HepG2 (cell line): Measurements from ENCODE around the gene SLA2. TPM values are rescaled to one million over a fixed set of nuclear protein-coding genes. Genes with fewer than 3 reads are reported as not detected.

Experiments used
- ATRX ChIP-seq: sonication (generic); formaldehyde crosslinking; IDR thresholded peaks from 2 replicates; pipeline ENCODE4 v1.4.0; 2020; ENCODE audit warnings: missing genetic modification reagents, borderline replicate concordance
- HCFC1 ChIP-seq: fragments of 150-350 bp; IDR thresholded peaks from 2 replicates; pipeline ENCODE4 v1.6.1; 2014; ENCODE audit warnings: low read depth, low read length
- HES4 ChIP-seq: sonication (generic); formaldehyde crosslinking; IDR thresholded peaks from 2 replicates; pipeline ENCODE4 v1.9.0; 2021; ENCODE audit warnings: mild to moderate bottlenecking, missing genetic modification reagents, borderline replicate concordance
- NCOA2 ChIP-seq: sonication (generic); formaldehyde crosslinking; IDR thresholded peaks from 2 replicates; pipeline ENCODE4 v1.8.0; 2022; ENCODE audit warnings: inconsistent platforms
- NFKB2 ChIP-seq: sonication (generic); formaldehyde crosslinking; IDR thresholded peaks from 2 replicates; pipeline ENCODE4 v1.4.0; 2020; ENCODE audit warnings: missing genetic modification reagents, borderline replicate concordance
- NFRKB ChIP-seq: fragments of 450-650 bp; IDR thresholded peaks from 2 replicates; pipeline ENCODE4 v1.6.1; 2017
- SMAD1 ChIP-seq: sonication (generic); formaldehyde crosslinking; IDR thresholded peaks from 2 replicates; pipeline ENCODE4 v1.4.0; 2020; ENCODE audit warnings: missing genetic modification reagents, low read depth, mild to moderate bottlenecking, borderline replicate concordance
- SMARCC2 ChIP-seq: fragments of 450-650 bp; IDR thresholded peaks from 2 replicates; pipeline ENCODE4 v1.6.1; 2017; ENCODE audit warnings: antibody characterized with exemption, mild to moderate bottlenecking
- ZNF225 ChIP-seq: sonication (generic); formaldehyde crosslinking; IDR thresholded peaks from 2 replicates; pipeline ENCODE4 v1.4.0; 2020; ENCODE audit warnings: mild to moderate bottlenecking, missing genetic modification reagents
- ZNF260 ChIP-seq: sonication (generic); formaldehyde crosslinking; IDR thresholded peaks from 2 replicates; pipeline ENCODE4 v1.4.0; 2020; ENCODE audit warnings: missing genetic modification reagents, low read depth, mild to moderate bottlenecking, borderline replicate concordance
- ZNF468 ChIP-seq: sonication (generic); formaldehyde crosslinking; IDR thresholded peaks from 2 replicates; pipeline ENCODE4 v1.8.0; 2022; ENCODE audit warnings: mild to moderate bottlenecking, moderate library complexity, missing genetic modification reagents
- ZNF484 ChIP-seq: sonication (generic); formaldehyde crosslinking; IDR thresholded peaks from 2 replicates; pipeline ENCODE4 v1.5.1; 2020; ENCODE audit warnings: mild to moderate bottlenecking, low read depth, missing genetic modification reagents, borderline replicate concordance
- ZNF766 ChIP-seq: sonication (generic); formaldehyde crosslinking; IDR thresholded peaks from 2 replicates; pipeline ENCODE4 v1.5.0; 2020; ENCODE audit warnings: missing genetic modification reagents, borderline replicate concordance
- ZNF781 ChIP-seq: sonication (generic); formaldehyde crosslinking; IDR thresholded peaks from 2 replicates; pipeline ENCODE4 v1.5.1; 2020; ENCODE audit warnings: borderline replicate concordance, mild to moderate bottlenecking, missing genetic modification reagents; ENCODE audit errors: not compliant biosample characterization
- polyA plus RNA-seq, 8 experiments: library from polyadenylated mRNA; depleted of rRNA in 3 of 8; stranded (reverse) in 7 of 8; unstranded in 1 of 8; fragments of >200 nt; fragmentation: Illumina TruSeq in 4 of 8; extraction: Trizol in 4 of 8; gene quantifications; 2 replicates each; pipeline versions ENCODE4 v1.2.1 to v1.2.3, GENCODE V29; 2011 to 2016; ENCODE audit warnings: low read depth in 4 of 8, missing spikeins in 1 of 8, mixed read lengths in 1 of 8; ENCODE audit not compliant: insufficient read depth in 1 of 8
- total RNA-seq, 5 experiments: library from RNA; depleted of rRNA; stranded (reverse); fragments of >200 nt; fragmentation: Illumina TruSeq; extraction: Trizol; gene quantifications; 2 replicates each; pipeline ENCODE4 v1.2.3, GENCODE V29; 2016; ENCODE audit warnings: low read depth in 1 of 5
- TF ChIP-seq, protein P1 (sequence below): sonication (generic); formaldehyde crosslinking; IDR thresholded peaks from 2 replicates; pipeline ENCODE4 v1.5.1; 2020; ENCODE audit warnings: mild to moderate bottlenecking, missing genetic modification reagents, borderline replicate concordance
- TF ChIP-seq, protein P2 (sequence below): sonication (generic); formaldehyde crosslinking; IDR thresholded peaks from 2 replicates; pipeline ENCODE4 v1.4.0; 2020; ENCODE audit warnings: mild to moderate bottlenecking, missing genetic modification reagents
- TF ChIP-seq, protein P3 (sequence below): sonication (generic); formaldehyde crosslinking; IDR thresholded peaks from 2 replicates; pipeline ENCODE4 v1.4.0; 2020; ENCODE audit warnings: mild to moderate bottlenecking, low read depth, missing genetic modification reagents
- TF ChIP-seq, protein P4 (sequence below): sonication (generic); formaldehyde crosslinking; IDR thresholded peaks from 2 replicates; pipeline ENCODE4 v1.8.0; 2022; ENCODE audit warnings: missing genetic modification reagents, mild to moderate bottlenecking, borderline replicate concordance
- TF ChIP-seq, protein P5 (sequence below): sonication (generic); formaldehyde crosslinking; IDR thresholded peaks from 2 replicates; pipeline ENCODE4 v1.8.1; 2023; ENCODE audit warnings: mild to moderate bottlenecking, missing genetic modification reagents

Gene SLA2
- total and polyA plus RNA-seq, 2 of the 13 experiments (the other 11 are each of a cell fraction or from before 2014, with no cell fraction given), result 1.6 to 3.6 TPM

DNA sequence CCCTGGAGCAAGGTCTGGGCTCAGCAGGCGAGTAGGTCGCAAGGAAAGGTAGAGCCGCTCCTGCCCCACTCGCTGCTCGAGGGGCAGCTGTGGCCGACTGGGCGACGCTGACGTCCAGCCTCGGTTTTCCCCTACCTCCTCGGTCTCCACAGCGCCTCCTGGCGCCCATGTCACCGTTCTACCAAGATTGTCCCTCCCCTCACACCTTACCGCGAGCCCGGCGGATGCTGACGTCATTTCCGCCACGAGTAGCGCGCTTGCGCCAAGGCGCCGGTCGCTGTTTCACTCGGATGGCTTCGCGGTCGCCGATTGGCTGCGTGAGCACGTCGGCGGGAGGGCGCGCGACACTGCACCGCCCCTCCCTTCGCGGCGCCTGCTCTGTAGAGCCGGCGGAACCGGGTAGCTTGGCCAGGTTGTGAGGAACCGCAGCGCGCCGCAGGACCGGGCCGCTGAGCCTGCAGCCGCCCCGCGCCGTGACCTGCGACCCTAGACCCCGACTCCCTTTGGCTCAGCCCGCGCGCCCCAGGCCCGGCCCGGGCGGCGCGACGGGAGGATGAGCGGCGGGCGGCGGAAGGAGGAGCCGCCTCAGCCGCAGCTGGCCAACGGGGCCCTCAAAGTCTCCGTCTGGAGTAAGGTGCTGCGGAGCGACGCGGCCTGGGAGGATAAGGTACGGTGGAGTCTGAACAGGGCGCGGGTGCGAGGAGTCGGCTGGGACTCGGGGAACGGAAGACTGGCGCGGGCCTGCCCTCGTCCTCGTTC lies 40.4 kb downstream of the SLA2 start, which contains the start of gene RAB5IF (continued):
- TF ChIP-seq, protein P1, sequence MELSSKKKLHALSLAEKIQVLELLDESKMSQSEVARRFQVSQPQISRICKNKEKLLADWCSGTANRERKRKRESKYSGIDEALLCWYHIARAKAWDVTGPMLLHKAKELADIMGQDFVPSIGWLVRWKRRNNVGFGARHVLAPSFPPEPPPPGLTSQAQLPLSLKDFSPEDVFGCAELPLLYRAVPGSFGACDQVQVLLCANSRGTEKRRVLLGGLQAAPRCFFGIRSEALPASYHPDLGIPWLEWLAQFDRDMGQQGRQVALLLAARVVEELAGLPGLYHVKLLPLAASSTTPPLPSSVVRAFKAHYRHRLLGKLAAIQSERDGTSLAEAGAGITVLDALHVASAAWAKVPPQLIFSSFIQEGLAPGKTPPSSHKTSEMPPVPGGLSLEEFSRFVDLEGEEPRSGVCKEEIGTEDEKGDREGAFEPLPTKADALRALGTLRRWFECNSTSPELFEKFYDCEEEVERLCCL (CRISPR knock-in tag), result 0 out of 2 replicates have a peak, but pooled peaks have one; percentile 35
- 0 out of 2 replicates have a peak, but pooled peaks have one; percentile 58 for TF ChIP-seq ZNF468 (CRISPR knock-in tag)
- TF ChIP-seq ZNF260, result no peak
- peak; percentile 70; the same call in 1 of the 2 replicates for TF ChIP-seq NFKB2 (CRISPR knock-in tag)
- peak; percentile 83 for TF ChIP-seq NCOA2
- TF ChIP-seq, protein P2, sequence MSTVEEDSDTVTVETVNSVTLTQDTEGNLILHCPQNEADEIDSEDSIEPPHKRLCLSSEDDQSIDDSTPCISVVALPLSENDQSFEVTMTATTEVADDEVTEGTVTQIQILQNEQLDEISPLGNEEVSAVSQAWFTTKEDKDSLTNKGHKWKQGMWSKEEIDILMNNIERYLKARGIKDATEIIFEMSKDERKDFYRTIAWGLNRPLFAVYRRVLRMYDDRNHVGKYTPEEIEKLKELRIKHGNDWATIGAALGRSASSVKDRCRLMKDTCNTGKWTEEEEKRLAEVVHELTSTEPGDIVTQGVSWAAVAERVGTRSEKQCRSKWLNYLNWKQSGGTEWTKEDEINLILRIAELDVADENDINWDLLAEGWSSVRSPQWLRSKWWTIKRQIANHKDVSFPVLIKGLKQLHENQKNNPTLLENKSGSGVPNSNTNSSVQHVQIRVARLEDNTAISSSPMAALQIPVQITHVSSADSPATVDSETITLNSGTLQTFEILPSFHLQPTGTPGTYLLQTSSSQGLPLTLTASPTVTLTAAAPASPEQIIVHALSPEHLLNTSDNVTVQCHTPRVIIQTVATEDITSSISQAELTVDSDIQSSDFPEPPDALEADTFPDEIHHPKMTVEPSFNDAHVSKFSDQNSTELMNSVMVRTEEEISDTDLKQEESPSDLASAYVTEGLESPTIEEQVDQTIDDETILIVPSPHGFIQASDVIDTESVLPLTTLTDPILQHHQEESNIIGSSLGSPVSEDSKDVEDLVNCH (CRISPR knock-in tag), result no peak
- no peak for TF ChIP-seq ATRX (CRISPR knock-in tag)
- peak; percentile 100 for TF ChIP-seq SMAD1 (CRISPR knock-in tag)
- peak; percentile 50 for TF ChIP-seq HES4 (CRISPR knock-in tag)
- peak; percentile 70 for TF ChIP-seq HCFC1
- TF ChIP-seq ZNF225 (CRISPR knock-in tag), result peak; percentile 89
- TF ChIP-seq, protein P3, sequence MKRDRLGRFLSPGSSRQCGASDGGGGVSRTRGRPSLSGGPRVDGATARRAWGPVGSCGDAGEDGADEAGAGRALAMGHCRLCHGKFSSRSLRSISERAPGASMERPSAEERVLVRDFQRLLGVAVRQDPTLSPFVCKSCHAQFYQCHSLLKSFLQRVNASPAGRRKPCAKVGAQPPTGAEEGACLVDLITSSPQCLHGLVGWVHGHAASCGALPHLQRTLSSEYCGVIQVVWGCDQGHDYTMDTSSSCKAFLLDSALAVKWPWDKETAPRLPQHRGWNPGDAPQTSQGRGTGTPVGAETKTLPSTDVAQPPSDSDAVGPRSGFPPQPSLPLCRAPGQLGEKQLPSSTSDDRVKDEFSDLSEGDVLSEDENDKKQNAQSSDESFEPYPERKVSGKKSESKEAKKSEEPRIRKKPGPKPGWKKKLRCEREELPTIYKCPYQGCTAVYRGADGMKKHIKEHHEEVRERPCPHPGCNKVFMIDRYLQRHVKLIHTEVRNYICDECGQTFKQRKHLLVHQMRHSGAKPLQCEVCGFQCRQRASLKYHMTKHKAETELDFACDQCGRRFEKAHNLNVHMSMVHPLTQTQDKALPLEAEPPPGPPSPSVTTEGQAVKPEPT (CRISPR knock-in tag), result peak; percentile 74; the same call in 1 of the 2 replicates
- TF ChIP-seq, protein P4, sequence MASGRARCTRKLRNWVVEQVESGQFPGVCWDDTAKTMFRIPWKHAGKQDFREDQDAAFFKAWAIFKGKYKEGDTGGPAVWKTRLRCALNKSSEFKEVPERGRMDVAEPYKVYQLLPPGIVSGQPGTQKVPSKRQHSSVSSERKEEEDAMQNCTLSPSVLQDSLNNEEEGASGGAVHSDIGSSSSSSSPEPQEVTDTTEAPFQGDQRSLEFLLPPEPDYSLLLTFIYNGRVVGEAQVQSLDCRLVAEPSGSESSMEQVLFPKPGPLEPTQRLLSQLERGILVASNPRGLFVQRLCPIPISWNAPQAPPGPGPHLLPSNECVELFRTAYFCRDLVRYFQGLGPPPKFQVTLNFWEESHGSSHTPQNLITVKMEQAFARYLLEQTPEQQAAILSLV (CRISPR knock-in tag), result peak; percentile 95
- TF ChIP-seq, protein P5, sequence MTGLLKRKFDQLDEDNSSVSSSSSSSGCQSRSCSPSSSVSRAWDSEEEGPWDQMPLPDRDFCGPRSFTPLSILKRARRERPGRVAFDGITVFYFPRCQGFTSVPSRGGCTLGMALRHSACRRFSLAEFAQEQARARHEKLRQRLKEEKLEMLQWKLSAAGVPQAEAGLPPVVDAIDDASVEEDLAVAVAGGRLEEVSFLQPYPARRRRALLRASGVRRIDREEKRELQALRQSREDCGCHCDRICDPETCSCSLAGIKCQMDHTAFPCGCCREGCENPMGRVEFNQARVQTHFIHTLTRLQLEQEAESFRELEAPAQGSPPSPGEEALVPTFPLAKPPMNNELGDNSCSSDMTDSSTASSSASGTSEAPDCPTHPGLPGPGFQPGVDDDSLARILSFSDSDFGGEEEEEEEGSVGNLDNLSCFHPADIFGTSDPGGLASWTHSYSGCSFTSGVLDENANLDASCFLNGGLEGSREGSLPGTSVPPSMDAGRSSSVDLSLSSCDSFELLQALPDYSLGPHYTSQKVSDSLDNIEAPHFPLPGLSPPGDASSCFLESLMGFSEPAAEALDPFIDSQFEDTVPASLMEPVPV (CRISPR knock-in tag), result peak; percentile 95
- TF ChIP-seq NFRKB, result no peak
- TF ChIP-seq SMARCC2, result no peak
- TF ChIP-seq ZNF484 (CRISPR knock-in tag), result no peak
- peak; percentile 96 for TF ChIP-seq ZNF781 (CRISPR knock-in tag)
- TF ChIP-seq ZNF766 (CRISPR knock-in tag), result peak; percentile 95; the same call in 1 of the 2 replicates
